Memory B cell (primary cell): Measurements from ENCODE around the gene PRCD.

Experiments used
- ATAC-seq: fragments of 150-1000 bp; cut with Tn5 transposase; 2 replicates; pipeline ENCODE4 v1.10.0; 2021; ENCODE audit warnings: low read depth, mild to moderate bottlenecking, moderate library complexity
- DNase-seq, 2 donors: peaks; one replicate each; pipeline ENCODE4 v3.0.0; 2022; ENCODE audit warnings: low spot score in 2 of 2
- H3K27ac Mint-ChIP-seq: one replicate; pipeline ENCODE4 v1.8.0; 2022; ENCODE audit warnings: mild to moderate bottlenecking, moderate library complexity, mixed read lengths
- H3K27me3 Mint-ChIP-seq: one replicate; pipeline ENCODE4 v1.8.0; 2022; ENCODE audit warnings: mixed read lengths
- H3K36me3 Mint-ChIP-seq: one replicate; pipeline ENCODE4 v1.8.0; 2022; ENCODE audit warnings: mild to moderate bottlenecking, mixed read lengths
- H3K4me1 Mint-ChIP-seq: one replicate; pipeline ENCODE4 v1.8.0; 2022; ENCODE audit warnings: mixed read lengths
- H3K4me3 Mint-ChIP-seq: one replicate; pipeline ENCODE4 v1.8.0; 2022; ENCODE audit warnings: mild to moderate bottlenecking, moderate library complexity, mixed read lengths
- H3K9me3 Mint-ChIP-seq: one replicate; pipeline ENCODE4 v1.8.0; 2022; ENCODE audit warnings: mixed read lengths

Gene PRCD

GRCh38 chr17:76546556-76547182, 6.8 kb downstream of the PRCD start:
- ATAC-seq (no peak), DNase-seq (no peak)

DNA sequence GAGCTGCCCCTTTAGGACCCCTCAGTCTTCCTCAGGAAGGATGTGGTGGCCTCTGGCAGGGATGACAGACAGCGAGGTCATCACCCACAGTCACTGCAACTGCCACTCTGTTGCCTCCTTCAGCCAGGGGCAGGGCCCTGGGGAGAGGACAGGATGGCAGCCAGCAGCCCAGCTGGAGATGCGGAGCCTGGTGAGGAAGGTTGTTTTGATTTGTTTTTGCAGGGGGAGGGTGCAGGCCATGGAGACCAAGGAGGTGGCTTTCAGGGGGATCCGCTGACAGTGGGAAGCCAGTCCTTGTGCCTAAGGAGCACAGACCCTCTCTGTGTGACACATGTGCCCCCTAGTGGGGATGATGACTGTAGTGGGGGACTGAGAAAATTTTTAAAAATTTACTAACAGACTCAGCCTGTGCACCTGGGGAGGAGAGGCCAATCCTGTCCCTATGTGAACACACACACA, 7.4 kb downstream of the PRCD start:
- no peaks in the 10 kb centered on the region for H3K36me3 Mint-ChIP-seq
- H3K4me1 Mint-ChIP-seq: no peaks in the 10 kb centered on the region
- H3K27ac Mint-ChIP-seq: no peak overlapping the region
- no peak overlapping the region for H3K4me3 Mint-ChIP-seq
- ATAC-seq (peak; percentile 98), DNase-seq (peak; percentile 58 to 67)
- H3K27me3 Mint-ChIP-seq: peaks cover 2% of the 10 kb centered on the region
- H3K9me3 Mint-ChIP-seq: no peaks in the 10 kb centered on the region

More at GRCh38 chr17:76546556-76547182, 6.8 kb downstream of the PRCD start:
- Mint-ChIP-seq H3K36me3 (no peaks in the 10 kb centered on the region), H3K4me3 (no peak overlapping the region), H3K27ac (no peak overlapping the region), H3K9me3 (no peaks in the 10 kb centered on the region), H3K4me1 (no peaks in the 10 kb centered on the region), H3K27me3 (peaks cover 2% of the 10 kb centered on the region)

- no peak for ATAC-seq
- no peak overlapping the region for H3K4me3 Mint-ChIP-seq
- no peaks in the 10 kb centered on the region for H3K36me3 Mint-ChIP-seq
- no peaks in the 10 kb centered on the region for H3K9me3 Mint-ChIP-seq
- H3K27ac Mint-ChIP-seq: no peak overlapping the region
- H3K27me3 Mint-ChIP-seq: peaks cover under 1% of the 10 kb centered on the region
- no peak for DNase-seq
- H3K4me1 Mint-ChIP-seq: no peaks in the 10 kb centered on the region
Measured at GRCh38 chr17:76547642-76548202, 7.9 kb downstream of the PRCD start.

DNA sequence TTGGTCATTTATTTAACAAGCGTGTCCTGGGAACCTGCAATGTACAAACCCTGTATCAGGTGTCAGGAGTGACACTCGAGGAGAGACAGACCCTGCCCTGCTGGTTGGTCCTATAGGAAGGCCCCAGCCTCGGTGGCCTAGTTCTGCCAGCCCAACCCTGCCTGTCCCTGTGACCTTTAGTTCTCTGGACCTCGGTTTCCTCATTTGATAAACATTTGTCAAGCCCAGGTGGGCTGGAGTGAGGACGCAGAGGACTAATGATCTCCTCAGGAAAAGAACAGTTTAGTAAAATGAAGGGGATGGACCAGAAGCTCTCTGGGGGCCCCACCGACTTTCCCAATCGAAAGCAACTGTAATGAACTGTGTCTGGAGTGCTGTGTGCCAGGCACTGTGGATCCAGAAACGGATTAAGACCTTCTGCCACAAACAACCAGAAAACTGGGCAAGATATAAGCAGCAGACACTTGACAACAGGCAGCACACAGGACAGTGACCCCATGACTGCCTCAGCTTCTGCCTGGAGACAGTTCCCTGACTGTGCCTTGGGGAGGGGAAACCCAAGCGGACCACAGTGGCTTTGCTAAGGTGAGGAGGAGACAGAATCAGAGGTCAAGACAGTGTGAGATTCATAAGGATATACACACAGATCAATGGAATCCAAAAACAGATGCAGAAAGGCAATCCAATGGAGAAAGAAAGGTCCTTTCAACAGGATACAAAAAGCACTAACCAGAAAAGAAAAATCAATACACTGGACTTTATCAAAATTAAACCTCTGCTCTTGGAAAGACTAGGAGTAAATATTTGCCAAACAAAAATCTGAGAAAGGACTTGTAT, 8.8 kb downstream of the PRCD start:
- Mint-ChIP-seq H3K36me3 (no peaks in the 10 kb centered on the region), H3K27me3 (no peaks in the 10 kb centered on the region), H3K9me3 (no peaks in the 10 kb centered on the region), H3K4me1 (no peaks in the 10 kb centered on the region), H3K27ac (no peak overlapping the region), H3K4me3 (no peak overlapping the region)
- ATAC-seq: no peak
- DNase-seq: no peak

GRCh38 chr17:76549215-76549518, 9.3 kb downstream of the PRCD start:
- no peaks in the 10 kb centered on the region for H3K36me3 Mint-ChIP-seq
- ATAC-seq (no peak), DNase-seq (no peak)
- H3K4me1 Mint-ChIP-seq: no peaks in the 10 kb centered on the region
- no peaks in the 10 kb centered on the region for H3K27me3 Mint-ChIP-seq
- no peaks in the 10 kb centered on the region for H3K9me3 Mint-ChIP-seq
- H3K27ac Mint-ChIP-seq: no peak overlapping the region
- H3K4me3 Mint-ChIP-seq: no peak overlapping the region

DNA sequence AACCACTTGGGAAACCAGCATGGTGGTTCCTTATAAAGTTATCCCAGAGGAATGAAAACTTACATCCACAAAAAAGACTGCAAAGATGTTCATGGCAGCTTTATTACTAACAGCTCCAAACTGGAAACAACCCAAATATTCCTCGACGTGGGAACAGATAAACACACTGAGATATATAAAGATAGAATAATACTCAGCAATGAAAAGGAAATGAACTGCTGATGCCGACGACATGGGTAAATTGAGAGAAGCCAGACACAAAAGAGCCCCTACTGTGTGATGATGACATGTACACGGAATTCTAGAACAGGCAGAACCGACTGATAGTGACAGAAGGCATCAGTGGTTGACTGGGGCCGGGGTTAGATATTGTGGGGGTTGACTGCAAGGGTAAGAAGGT, 9.7 kb downstream of the PRCD start:
- H3K9me3 Mint-ChIP-seq: no peaks in the 10 kb centered on the region
- no peak for DNase-seq
- no peaks in the 10 kb centered on the region for H3K27me3 Mint-ChIP-seq
- H3K36me3 Mint-ChIP-seq: no peaks in the 10 kb centered on the region
- H3K27ac Mint-ChIP-seq: no peak overlapping the region
- ATAC-seq: no peak
- H3K4me3 Mint-ChIP-seq: no peak overlapping the region
- H3K4me1 Mint-ChIP-seq: peaks cover 2% of the 10 kb centered on the region

GRCh38 chr17:76550712-76551615, 11.1 kb downstream of the PRCD start:
- ATAC-seq: no peak
- no peak overlapping the region for H3K4me3 Mint-ChIP-seq
- no peak for DNase-seq
- no peaks in the 10 kb centered on the region for H3K36me3 Mint-ChIP-seq
- H3K27ac Mint-ChIP-seq: no peak overlapping the region
- H3K4me1 Mint-ChIP-seq: peaks cover 7% of the 10 kb centered on the region
- H3K9me3 Mint-ChIP-seq: no peaks in the 10 kb centered on the region
- no peaks in the 10 kb centered on the region for H3K27me3 Mint-ChIP-seq

DNA sequence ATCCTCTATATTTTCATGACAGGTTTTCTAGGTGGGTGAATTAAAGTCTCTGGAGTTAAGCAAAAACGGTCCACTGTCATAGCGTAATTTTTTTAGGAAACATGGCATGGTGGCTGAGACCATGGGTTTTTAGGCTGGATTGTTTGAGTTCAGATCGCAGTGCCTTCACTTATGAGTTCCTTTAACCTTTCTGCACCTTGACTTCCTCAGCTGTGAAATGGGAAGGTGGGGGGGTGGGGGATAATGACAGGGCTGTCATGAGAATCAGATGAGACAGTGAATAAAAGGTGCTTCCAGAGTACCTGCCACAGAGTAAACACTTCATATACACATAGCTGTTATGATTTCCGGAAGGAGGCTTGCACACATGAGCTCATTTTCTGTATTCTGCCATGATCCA, 11.8 kb downstream of the PRCD start:
- Mint-ChIP-seq H3K27me3 (no peaks in the 10 kb centered on the region), H3K27ac (no peak overlapping the region)

GRCh38 chr17:76553178-76553908, 13.5 kb downstream of the PRCD start:
- H3K27ac Mint-ChIP-seq: no peak overlapping the region
- ATAC-seq (no peak), DNase-seq (no peak)
- no peaks in the 10 kb centered on the region for H3K36me3 Mint-ChIP-seq
- H3K9me3 Mint-ChIP-seq: no peaks in the 10 kb centered on the region
- peaks cover 15% of the 10 kb centered on the region for H3K4me1 Mint-ChIP-seq
- H3K4me3 Mint-ChIP-seq: no peak overlapping the region
- no peaks in the 10 kb centered on the region for H3K27me3 Mint-ChIP-seq

More for the DNA sequence above, 11.8 kb downstream of the PRCD start:
- no peaks in the 10 kb centered on the region for H3K9me3 Mint-ChIP-seq
- H3K4me3 Mint-ChIP-seq: no peak overlapping the region
- DNase-seq: no peak
- H3K4me1 Mint-ChIP-seq: peaks cover 9% of the 10 kb centered on the region
- H3K36me3 Mint-ChIP-seq: no peaks in the 10 kb centered on the region
- no peak for ATAC-seq

DNA sequence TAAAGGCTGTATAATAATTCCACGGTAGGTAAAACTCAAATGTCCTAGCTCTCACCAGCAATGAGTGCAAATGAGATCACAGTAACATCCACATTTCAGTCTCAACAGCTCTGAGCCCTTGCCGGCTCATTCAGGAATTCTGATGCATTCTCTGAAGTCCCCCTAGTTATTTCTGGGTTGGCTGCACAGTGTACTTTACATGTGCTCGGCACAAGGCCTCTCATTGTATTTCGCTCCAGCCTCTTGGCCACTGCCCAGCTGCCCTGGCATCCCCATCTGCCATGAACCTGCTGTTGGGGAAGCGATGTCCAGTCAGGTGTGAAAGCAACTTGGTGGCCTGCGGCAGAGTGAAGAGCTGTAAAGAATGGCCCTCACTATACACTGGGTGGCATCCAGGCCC, 14.3 kb downstream of the PRCD start:
- Mint-ChIP-seq H3K9me3 (no peaks in the 10 kb centered on the region), H3K4me1 (peaks cover 20% of the 10 kb centered on the region), H3K36me3 (no peaks in the 10 kb centered on the region), H3K27me3 (no peaks in the 10 kb centered on the region), H3K4me3 (no peak overlapping the region), H3K27ac (no peak overlapping the region)
- DNase-seq (no peak), ATAC-seq (no peak)

- Mint-ChIP-seq H3K27ac (peak overlapping the region; percentile 98), H3K27me3 (no peaks in the 10 kb centered on the region), H3K9me3 (no peaks in the 10 kb centered on the region), H3K36me3 (peaks cover 3% of the 10 kb centered on the region), H3K4me3 (peak overlapping the region; percentile 95), H3K4me1 (peaks cover 28% of the 10 kb centered on the region)
- DNase-seq (no peak), ATAC-seq (peak; percentile 53)
Measured at GRCh38 chr17:76556765-76557367, 17.0 kb downstream of the PRCD start.

- peak; percentile 84 for ATAC-seq
- Mint-ChIP-seq H3K36me3 (peaks cover 3% of the 10 kb centered on the region), H3K9me3 (no peaks in the 10 kb centered on the region), H3K27me3 (no peaks in the 10 kb centered on the region), H3K27ac (peak overlapping the region; percentile 98), H3K4me3 (peak overlapping the region; percentile 95), H3K4me1 (peaks cover 29% of the 10 kb centered on the region)
- DNase-seq: peak; percentile 96
Measured at GRCh38 chr17:76557368-76558197, 17.7 kb downstream of the PRCD start.
